ENCODE results near the gene CDO1.

DNA sequence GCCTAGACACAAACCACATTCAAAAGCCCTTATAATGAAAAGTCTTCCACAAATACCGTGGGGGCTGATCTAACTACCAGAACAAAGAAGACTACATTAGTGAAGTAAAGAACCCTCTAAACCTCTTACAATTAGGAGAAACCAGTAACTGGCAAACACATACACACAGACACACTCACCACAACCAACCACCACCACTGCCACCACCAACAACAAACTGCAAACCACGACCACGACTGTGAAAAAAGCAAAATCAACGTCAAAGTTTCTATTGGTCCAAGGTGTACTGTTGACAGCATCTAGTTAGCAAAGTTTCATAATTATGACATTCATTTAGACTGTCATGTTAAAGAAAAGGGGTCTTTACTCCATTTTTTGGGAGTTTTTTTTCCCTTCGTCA is 2.7 kb downstream of the CDO1 start:
- TF ChIP-seq POLR2A (IDR thresholded peaks at IDR 0.05; ENCODE audit: low read length) (no peak), GATA1 (IDR thresholded peaks at IDR 0.05; ENCODE audit: low read depth, low read length) (no peak)
